Ovary (tissue), 9 donors: ENCODE results near the gene ZFP1. TPM values are rescaled to one million over a fixed set of nuclear protein-coding genes. Genes with fewer than 3 reads are reported as not detected.

Source experiments
- DNase-seq, 5 donors: peaks; one replicate each; pipeline ENCODE4 v3.0.0-alpha.2; 2019 to 2020
- H3K27ac ChIP-seq, 2 donors: fragments of 200-600 bp; one replicate each; pipeline versions ENCODE4 v1.5.1 to v1.8.0; 2019 to 2022
- H3K27me3 ChIP-seq: fragments of 200-600 bp; one replicate; pipeline ENCODE4 v1.8.0; 2022
- H3K36me3 ChIP-seq: fragments of 200-600 bp; sonication (generic); one replicate; pipeline ENCODE4 v1.5.1; 2019
- H3K4me1 ChIP-seq: one replicate; pipeline ENCODE4 v1.8.1; 2013; ENCODE audit warnings: mild to moderate bottlenecking, moderate library complexity; ENCODE audit not compliant: insufficient read depth
- H3K4me3 ChIP-seq: fragments of 200-600 bp; sonication (generic); one replicate; pipeline ENCODE4 v1.5.1; 2017
- H3K9me3 ChIP-seq, 2 donors: fragments of 200-600 bp in 1 of 2; sonication (generic) in 1 of 2; one replicate each; pipeline versions ENCODE4 v1.5.1 to v1.8.1; 2013 to 2019; ENCODE audit warnings: mild to moderate bottlenecking in 1 of 2, moderate library complexity in 1 of 2
- EP300 ChIP-seq: sonication (generic); formaldehyde crosslinking; IDR thresholded peaks from one replicate; pipeline ENCODE4 v1.6.1; 2017; ENCODE audit warnings: antibody characterized with exemption
- POLR2A ChIP-seq: fragments of 450-650 bp; IDR thresholded peaks from one replicate; pipeline ENCODE4 v1.6.1; 2017; ENCODE audit warnings: antibody characterized with exemption, mild to moderate bottlenecking, moderate library complexity
- WGBS, 3 donors: extraction: QIAGEN DNeasy Blood & Tissue Kit in 1 of 3; methylation state at CpG; one replicate each; pipeline versions ENCODE4 v1.1.5 to v1.1.7; 2013 to 2017; 5-methylcytosine and 5-hydroxymethylcytosine counted together
- intact Hi-C, 4 donors: fragments of 100-400 bp; cut with DNase I; formaldehyde crosslinking; loops; one replicate each; pipeline versions ENCODE4 v1.11.0 to v1.15.1; 2022 to 2023
- polyA plus RNA-seq, 2 donors: library from polyadenylated mRNA; stranded (reverse); fragments of 200-250 nt in 1 of 2; fragments of 350-450 nt in 1 of 2; fragmentation: Illumina TruSeq in 1 of 2; extraction: RNeasy Lipid Tissue Mini Kit (QIAGEN cat#74804) in 1 of 2; gene quantifications; one replicate each; pipeline ENCODE4 v1.2.3, GENCODE V29; 2013 to 2014
- total RNA-seq, 7 donors: library from RNA; depleted of rRNA in 2 of 7; stranded (reverse); fragments of >200 nt in 2 of 7; fragmentation: NEBNext Ultra II Directional in 3 of 7; extraction: Animal tissue kit (Norgen Biotek cat#: 25700) in 3 of 7; gene quantifications; one replicate each; pipeline versions ENCODE4 v1.1.0 to v1.2.4, GENCODE V29; 2016 to 2023
- TF ChIP-seq, protein P1 (sequence below), 3 donors: fragments of 450-650 bp in 2 of 3; fragments of 200-600 bp in 1 of 3; IDR thresholded peaks; one replicate each; pipeline versions ENCODE4 v1.5.1 to v1.8.0; 2016 to 2022; ENCODE audit warnings: antibody characterized with exemption in 3 of 3, mild to moderate bottlenecking in 1 of 3
- donor health status: DM: no; HTN: no; CAD: no; lungs with moderate emphysema.
- donor health status: DM: no; HTN: no; CAD: no.
- donor health status: Bipolar disorder and iron deficiency.
- donor health status: DM: yes; HTN: yes; CAD: no.
- donor health status: DM: no; HTN: no; CAD: no.
- donor health status: DM: yes; HTN: yes; CAD: no.

ZFP1 gene
- total and polyA plus RNA-seq, 9 donors, result 7.2 to 22.3 (median 13.5) TPM

DNA sequence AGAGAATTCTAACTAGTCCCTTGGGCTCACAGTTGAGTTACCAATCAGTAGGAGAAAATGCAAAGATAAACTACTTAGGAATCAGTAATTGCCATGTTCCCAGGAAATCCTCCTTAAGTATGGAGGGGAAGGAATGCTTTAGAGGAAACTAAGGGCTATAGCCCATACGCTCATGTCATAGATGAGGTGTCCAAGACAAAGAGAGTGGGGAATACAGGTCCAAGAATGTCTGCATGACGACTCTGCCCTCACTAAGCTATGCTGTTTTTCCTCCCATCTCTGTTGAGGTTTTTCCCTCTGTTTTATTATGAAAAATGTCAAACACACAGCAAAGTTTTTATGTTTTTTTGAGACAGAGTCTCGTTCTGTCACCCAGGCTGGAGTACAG, 47.7 kb upstream of the ZFP1 start:
- peaks cover 12% of the 10 kb centered on the region for H3K4me1 ChIP-seq
- H3K27me3 ChIP-seq, result no peaks in the 10 kb centered on the region
- intact Hi-C loops, result no loop called here
- H3K27ac ChIP-seq, result no peak overlapping the region
- 87 to 93% (median 92%) methylated on average over 3 of the region's 3 CpGs for WGBS, 3 donors
- DNase-seq, result no peak
- H3K9me3 ChIP-seq, result no peaks in the 10 kb centered on the region
- no peak overlapping the region for H3K4me3 ChIP-seq
- H3K36me3 ChIP-seq, result no peaks in the 10 kb centered on the region
- TF ChIP-seq, protein P1, sequence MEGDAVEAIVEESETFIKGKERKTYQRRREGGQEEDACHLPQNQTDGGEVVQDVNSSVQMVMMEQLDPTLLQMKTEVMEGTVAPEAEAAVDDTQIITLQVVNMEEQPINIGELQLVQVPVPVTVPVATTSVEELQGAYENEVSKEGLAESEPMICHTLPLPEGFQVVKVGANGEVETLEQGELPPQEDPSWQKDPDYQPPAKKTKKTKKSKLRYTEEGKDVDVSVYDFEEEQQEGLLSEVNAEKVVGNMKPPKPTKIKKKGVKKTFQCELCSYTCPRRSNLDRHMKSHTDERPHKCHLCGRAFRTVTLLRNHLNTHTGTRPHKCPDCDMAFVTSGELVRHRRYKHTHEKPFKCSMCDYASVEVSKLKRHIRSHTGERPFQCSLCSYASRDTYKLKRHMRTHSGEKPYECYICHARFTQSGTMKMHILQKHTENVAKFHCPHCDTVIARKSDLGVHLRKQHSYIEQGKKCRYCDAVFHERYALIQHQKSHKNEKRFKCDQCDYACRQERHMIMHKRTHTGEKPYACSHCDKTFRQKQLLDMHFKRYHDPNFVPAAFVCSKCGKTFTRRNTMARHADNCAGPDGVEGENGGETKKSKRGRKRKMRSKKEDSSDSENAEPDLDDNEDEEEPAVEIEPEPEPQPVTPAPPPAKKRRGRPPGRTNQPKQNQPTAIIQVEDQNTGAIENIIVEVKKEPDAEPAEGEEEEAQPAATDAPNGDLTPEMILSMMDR (IDR thresholded peaks at IDR 0.05), result no peak
- TF ChIP-seq POLR2A, result no peak
- TF ChIP-seq EP300, result no peak

GRCh38 chr16:75101635-75102034, 46.7 kb upstream of the ZFP1 start:
- H3K4me1 ChIP-seq, result peaks cover 14% of the 10 kb centered on the region
- WGBS, 3 donors, result 90 to 94% (median 92%) methylated on average over 3 of the region's 3 CpGs
- intact Hi-C loops, result no loop called here
- no peaks in the 10 kb centered on the region for H3K27me3 ChIP-seq
- H3K36me3 ChIP-seq, result no peaks in the 10 kb centered on the region
- no peak overlapping the region for H3K27ac ChIP-seq
- H3K4me3 ChIP-seq, result no peak overlapping the region
- H3K9me3 ChIP-seq, result no peaks in the 10 kb centered on the region
- TF ChIP-seq, protein P1 (IDR thresholded peaks at IDR 0.05), result no peak
- TF ChIP-seq EP300, result no peak
- TF ChIP-seq POLR2A, result no peak
- no peak for DNase-seq

GRCh38 chr16:75102595-75102994, 45.7 kb upstream of the ZFP1 start:
- H3K27ac ChIP-seq, result no peak overlapping the region
- DNase-seq, result no peak
- TF ChIP-seq EP300 (no peak), POLR2A (no peak)
- TF ChIP-seq, protein P1 (IDR thresholded peaks at IDR 0.05), result no peak
- intact Hi-C loops, result no loop called here
- H3K4me1 ChIP-seq, result peaks cover 14% of the 10 kb centered on the region
- H3K9me3 ChIP-seq, result no peaks in the 10 kb centered on the region
- 95 to 96% (median 95%) methylated on average over 9 of the region's 9 CpGs for WGBS, 3 donors
- H3K36me3 ChIP-seq, result no peaks in the 10 kb centered on the region
- no peak overlapping the region for H3K4me3 ChIP-seq
- no peaks in the 10 kb centered on the region for H3K27me3 ChIP-seq

DNA sequence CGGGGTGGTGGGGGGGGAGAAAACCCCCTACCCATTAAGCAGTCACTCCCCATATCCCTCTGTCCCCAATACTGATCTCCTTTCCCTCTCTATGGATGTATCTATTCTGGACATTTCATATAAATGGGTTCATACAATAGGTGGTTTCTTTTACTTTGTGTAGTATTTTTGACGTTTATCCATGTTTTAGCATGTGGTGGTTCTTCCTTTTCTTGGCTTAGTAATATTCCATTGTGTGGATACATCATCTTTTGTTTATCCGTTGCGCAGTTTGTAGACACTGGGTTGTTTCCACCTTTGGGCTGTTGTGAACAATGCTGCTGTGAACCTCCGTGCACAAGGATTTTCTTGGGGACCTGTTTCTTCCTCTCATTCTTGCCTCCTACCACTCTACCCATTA, 44.3 kb upstream of the ZFP1 start:
- Histone ChIP-seq H3K27me3 (no peaks in the 10 kb centered on the region), H3K9me3 (no peaks in the 10 kb centered on the region), H3K4me1 (peaks cover 5% of the 10 kb centered on the region), H3K27ac (no peak overlapping the region), H3K4me3 (no peak overlapping the region), H3K36me3 (no peaks in the 10 kb centered on the region)
- no peak for DNase-seq
- TF ChIP-seq, protein P1 (IDR thresholded peaks at IDR 0.05), result no peak
- TF ChIP-seq EP300 (no peak), POLR2A (no peak)
- intact Hi-C loops, result no loop called here
- WGBS, 3 donors, result 96 to 97% (median 97%) methylated on average over 5 of the region's 5 CpGs
